Activated CD4-positive, alpha-beta T cell treated with anti-CD3 and anti-CD28 coated beads, Interleukin-2, amount 50 U/mL, for 1 hour (primary cell): Measurements from ENCODE around the gene PNLIPRP2.

Experiments
- DNase-seq: peaks from one replicate; pipeline ENCODE4 v3.0.0-alpha.2; 2020

PNLIPRP2 gene

DNA sequence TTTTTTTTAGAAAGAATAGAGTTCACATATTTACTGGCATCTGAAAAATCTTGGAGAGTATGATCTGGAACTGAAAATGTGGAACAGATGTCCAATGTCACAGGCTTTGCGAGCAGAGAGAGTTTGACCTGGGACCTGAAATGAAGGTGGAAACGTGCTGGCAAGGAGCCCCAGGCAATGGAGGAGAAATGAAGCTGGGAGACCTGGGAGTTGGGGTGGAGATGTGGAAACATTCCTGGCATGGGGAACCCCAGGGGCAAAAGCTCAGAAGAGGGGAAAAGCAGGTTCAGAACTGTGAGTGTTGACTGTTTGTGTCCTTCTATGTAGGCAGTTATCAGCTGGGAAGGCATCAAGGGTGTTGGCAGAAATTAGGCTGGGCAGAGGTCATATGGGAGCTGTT is 7.3 kb upstream of the PNLIPRP2 start:
- no peak for DNase-seq

DNA sequence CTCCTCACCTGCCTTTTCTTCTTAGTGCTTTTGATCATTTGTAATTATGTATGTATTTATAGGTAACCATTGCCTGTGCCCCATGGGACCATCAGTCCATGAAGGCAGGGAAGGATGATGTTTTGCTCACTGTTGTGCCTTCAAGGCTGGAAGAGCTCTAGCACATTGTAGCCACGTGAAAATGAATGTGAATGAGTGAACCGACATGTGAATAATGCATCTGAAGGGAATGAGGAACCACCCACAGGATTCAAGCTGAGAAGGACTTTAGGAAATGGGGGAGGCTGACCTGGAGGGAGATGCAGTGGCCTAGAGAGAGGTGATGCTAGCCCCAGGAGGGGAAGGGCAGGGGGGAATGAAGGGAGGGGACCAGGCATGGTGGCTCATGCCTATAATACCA is 6.0 kb upstream of the PNLIPRP2 start:
- no peak for DNase-seq

DNA sequence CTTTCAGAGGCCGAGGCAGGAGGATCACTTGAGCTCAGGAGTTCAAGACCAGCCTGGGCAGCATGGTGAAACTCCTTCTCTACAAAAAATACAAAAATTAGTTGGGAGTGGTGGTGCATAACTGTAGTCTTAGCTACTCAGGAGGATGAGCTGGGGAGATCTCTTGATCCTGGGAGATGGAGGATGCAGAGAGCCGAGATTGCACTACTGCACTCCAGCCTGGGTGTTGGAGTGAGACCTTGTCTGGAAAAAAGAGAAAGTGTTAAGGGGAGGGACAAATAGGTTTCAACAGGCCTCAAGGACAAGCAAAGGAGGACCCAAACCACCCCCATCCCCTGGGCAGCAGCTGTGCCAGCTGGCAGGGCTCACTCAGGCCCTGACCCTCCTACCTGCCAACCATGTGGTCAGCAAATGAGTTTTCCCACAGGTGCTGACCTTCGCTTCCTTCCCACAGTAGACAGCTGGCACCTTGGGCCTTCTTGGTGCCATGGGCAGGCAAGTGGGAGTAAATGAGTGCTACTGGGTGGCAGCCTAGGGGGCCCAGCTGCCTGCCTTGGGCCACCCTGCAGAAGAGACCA is 5.5 kb upstream of the PNLIPRP2 start:
- DNase-seq, result no peak

DNA sequence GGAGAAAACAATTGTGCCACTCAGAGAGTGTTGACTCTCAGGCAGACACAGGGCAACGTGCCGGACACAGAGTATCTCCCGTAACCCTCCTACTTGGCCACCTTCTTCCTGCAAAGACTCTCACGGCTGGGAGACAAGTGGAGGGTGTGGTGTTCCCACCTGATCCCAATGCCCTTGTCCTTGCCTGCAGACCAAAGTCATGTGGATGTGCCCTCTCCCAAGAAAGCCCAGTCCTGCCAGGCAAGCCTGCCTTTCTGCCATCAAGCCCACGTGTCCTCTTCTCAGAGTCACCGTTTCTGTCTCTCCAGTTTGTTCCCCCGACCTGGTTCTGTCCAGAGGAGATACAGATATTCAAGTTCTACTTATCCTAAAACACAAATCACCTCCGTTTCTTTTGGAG is 723 bp downstream of the PNLIPRP2 start:
- DNase-seq, result no peak

DNA sequence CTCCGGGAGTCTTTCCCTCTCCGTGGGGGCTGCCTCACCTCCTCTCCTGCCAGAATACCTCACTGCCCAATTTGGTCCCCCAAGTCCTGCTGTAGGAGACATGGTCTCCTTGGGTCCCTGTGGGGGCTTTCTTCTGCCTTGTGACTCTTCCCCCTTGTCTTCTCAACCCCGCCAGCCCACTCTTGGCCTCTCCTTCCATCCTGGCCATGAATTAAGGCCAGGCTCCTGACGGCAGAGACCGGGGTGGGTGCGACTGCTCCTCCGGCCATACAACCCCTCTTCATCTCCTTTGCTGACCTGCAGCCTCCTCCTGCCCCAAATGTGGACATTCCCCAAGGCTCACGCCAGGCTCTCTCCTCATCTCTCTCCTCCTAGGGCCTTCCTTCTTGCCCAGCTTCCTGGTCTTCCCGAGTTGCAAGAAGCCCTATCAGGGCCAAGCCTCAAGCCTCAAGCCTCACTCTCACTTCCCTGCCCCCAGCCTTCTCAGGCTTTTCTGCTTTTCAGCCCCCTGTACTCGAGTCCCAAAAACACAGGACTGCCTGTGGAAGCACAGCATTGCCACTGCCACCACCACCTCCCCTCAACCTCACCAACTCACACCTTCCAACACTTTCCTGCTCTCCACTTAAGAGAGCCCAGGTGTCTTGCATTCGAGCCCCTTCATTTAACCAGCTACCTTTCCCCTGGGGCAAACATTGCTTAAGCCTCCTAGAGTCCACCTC is 1.3 kb downstream of the PNLIPRP2 start:
- DNase-seq, result no peak

DNA sequence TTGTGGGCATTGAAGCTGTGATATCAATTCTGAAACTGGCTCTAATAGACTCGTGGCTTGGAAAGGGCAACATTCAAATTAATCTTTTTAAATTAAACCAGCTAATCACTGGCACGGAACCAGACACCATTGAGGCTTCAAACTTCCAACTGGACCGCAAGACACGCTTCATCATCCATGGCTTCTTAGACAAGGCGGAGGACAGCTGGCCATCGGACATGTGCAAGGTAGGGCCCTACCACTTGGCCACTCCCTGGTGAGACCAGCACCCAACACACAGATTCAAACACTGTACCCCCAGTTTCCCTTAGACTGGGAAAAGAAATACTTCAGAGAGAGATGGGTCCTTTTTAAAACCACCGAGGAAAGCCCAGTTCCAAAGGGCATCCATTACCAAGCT is 5.1 kb downstream of the PNLIPRP2 start:
- DNase-seq, result no peak

DNA sequence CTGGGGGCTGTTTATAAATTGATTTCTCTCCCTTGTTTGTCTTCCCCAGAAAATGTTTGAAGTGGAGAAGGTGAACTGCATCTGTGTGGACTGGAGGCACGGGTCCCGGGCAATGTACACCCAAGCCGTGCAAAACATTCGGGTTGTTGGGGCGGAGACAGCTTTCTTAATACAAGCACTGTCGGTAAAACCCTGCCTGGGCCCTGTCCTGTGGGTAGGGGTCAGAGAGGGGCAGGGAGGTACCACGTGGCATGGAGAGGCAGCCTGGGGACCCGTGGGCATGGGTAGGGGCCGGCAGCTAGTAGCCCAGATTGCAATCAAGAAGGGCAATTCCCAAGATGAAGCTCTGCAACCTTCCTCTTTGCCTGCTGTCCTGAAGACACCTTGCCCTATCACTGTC is 6.1 kb downstream of the PNLIPRP2 start:
- DNase-seq, result no peak

DNA sequence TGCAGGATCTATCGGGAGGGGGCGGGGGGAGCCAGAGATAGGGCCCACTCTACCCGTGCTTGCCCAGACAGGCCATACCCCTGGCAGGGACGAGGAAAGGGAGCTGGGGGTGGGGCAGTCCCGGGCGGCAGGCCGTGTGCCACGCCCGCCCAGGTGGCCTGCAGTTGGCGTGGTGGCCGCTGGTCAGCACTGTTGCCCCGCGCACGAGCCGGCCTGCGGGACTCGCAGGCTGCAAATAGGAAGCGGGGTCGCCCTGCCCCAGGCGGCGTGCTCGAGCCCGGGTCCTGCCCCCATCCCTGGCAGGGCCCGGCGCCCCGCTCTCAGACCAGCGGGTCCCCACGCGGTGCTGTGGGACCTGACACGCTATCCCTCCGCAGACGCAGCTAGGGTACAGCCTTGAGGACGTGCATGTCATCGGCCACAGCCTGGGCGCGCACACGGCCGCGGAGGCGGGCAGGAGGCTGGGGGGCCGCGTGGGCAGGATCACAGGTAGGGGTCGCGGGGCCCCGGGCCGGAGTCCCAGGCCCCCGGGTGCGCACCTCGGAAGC is 6.7 kb downstream of the PNLIPRP2 start:
- no peak for DNase-seq

DNA sequence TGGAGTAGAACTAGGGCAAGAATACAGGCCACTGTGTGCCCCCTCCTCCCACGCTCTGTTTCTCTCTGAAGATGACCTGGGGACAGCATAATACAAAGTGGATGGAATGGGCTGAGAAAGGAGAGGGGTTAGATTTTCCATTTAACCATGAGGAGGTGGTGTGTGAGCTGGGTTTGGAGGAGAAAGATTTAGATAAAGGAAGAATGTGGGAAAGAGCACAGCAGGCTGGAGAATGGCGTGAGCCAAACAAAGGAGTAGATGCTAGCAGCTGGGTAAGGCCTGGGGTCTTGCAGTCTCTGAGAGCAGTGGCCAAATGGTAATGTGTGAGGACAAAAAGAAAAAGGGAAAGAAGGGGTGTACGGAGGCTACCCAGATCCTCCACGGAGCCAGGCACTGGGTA is 8.6 kb downstream of the PNLIPRP2 start:
- DNase-seq, result no peak

DNA sequence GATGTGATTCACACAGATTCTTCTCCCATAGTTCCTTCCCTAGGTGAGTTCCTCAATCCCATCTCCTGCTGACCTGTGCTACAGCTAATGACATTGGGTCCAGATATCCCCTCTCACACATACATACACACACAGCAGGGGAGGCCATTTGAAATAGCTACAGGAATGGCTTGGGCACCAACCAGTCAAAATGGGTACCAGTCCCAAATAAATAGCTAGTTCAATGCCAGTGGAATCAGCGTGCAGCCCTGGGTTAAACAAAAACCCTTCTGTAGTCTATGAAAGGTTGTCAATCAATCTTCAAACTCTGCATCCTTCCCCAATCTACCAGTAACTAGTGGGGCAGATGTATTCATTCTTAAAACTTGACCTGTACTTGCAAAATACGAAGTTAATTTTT is 9.3 kb downstream of the PNLIPRP2 start:
- DNase-seq, result no peak

DNA sequence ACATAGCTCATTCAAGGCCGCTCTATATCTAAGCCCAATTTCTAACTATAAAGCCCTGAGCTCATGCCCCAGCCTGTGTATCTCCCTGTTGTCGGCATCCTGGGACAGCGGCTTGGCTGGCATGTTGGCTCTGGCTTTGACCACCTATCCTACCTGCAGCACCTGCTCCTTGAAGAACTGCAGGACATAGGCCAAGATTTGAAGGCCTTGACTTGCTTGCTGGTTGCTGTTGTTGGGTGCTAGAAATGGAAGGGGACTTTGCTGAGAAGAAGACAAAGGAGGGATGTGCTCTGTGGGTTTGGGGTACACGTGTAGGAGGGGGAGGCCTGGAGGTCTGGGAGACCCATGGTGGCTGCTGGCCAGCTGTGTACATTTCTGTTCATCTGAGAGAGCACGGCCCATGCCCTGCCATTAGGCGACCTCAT is 11.1 kb downstream of the PNLIPRP2 start:
- DNase-seq, result no peak

DNA sequence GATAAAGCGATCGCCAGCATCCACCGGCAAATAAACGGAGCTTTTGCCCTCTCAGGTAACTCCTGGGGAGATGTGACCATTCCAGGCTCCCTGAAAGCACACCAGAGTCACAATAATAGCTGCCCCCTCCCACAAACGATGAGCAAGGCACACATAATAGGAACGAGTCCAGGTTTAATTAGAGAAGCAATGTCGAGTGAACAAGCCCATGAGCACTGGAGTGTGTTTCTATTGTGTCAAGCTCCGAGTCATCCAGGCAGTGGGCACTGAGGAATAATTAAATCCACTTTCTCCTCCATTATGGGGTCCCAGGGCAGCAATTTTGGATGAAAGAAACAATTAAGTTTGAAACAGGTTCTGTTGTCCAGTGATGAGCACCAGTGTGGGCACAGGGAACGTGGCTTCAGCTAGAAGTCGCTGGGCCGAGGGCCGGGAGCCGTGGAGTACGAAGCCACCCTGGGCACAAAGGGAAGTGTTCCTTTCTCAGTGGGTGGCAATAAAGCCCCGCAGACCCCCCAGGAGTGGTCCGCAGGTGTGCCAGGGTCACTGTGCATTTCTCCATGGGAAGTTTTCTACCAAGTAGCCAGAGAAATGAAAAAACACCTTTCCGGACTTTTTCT is 12.0 kb downstream of the PNLIPRP2 start:
- DNase-seq, result no peak

DNA sequence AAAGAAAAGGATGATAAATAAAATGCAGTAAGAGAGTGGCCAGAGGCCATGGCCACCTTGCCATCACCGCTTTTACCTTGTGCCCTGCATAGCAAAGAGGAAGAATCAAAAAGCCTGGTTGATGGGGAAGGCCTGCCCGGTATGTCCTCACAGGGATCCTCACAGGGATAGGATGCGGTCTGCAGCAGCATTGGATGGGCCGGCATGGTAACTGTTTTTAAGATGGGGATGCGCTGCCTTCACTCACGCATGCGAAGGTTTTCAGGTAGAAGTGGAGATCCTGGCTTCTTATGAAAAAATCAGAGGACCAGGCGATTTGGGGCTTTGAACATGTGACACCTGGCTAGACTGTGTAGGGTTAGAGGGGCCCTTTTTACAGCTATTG is 12.5 kb downstream of the PNLIPRP2 start:
- no peak for DNase-seq

DNA sequence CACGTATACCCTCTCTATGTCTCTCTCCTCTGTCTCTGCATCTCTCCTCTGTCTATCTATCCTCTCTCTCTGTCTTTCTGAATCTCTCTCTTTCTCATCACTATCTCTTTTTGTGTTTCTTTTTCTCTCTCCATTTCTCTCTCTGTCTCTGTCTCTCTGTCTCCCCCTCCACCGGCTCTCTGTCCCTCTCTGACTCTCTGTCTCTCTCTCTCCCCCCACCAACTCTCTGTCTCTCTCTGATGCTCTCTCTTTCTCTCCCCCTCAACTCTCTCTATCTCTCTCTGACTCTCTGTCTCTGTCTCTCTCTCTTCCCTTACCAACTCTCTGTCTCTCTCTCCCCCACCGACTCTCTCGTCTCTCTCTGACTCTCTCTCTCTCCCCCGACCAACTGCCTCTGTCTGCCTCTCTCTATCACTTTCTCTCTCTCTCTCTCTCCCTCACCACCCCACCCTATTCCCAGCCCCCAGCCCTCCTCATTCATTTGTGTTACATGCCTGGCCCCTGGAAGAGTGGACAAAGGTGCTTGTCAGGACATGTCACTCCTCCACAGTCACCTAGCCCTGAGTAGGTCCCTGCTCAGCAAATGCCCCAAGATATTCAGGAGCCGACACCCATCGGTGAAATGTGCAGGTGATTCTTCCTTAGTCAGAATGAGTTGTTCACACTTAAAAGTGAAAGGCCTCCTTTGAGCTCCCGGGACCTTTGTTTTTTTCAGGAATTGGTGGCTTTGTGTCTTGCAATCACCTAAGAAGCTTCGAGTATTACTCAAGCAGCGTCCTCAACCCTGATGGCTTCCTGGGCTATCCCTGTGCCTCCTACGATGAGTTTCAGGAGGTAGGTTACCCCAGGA is 13.6 kb downstream of the PNLIPRP2 start:
- no peak for DNase-seq

DNA sequence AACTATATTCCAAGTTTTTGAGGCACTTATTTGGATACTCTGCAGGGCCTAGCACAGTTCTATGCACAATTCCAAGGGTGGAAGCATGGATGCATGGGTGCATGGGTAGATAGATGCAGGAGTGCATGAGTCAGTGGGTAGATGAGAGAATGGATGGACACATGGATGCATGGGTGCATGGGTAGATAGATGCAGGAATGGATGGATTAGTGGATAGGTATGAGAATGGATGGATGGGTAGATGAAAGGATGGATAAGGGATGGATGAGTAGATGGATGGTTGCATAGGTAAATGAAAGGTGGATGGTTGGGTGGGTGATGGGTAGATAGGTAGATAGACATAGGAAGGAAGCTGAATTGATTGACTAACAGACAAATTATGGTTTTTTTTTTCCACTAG is 15.6 kb downstream of the PNLIPRP2 start:
- DNase-seq, result no peak

DNA sequence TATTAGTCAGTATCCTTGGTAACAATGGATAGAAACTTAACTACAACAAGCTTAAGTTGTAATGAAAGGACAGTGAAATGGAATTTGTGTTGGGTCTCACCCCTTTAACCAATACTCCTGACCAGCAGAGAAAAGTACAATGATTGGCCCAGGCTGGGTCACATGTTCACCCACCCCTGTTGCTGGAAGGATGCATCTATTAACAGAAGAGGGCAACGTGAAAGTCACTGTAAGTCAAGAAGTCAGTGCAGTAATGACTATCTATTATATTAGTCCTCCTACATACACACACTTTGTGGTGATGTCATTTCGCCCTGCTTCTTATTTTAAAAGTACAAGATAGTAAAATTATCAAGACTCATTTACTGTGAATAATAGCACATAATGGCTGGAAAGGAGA is 16.2 kb downstream of the PNLIPRP2 start:
- no peak for DNase-seq

DNA sequence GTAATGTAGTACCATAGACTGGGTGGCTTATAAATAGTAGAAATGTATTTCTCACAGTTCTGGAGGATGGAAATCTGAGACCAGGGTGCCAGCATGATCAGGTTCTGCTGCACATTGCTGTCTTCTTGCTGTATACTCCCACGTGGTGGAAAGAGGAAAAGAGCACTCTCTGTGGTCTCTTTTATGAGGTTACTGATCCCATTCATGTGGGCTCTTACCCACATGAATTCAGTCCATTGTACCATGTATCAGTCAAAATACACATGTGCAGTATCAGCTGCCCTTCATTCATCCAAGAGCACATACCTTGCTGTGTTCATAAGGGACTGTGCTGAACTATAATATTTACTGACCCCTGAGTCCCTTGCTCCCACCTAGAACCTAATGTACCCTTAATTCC is 17.1 kb downstream of the PNLIPRP2 start:
- no peak for DNase-seq

DNA sequence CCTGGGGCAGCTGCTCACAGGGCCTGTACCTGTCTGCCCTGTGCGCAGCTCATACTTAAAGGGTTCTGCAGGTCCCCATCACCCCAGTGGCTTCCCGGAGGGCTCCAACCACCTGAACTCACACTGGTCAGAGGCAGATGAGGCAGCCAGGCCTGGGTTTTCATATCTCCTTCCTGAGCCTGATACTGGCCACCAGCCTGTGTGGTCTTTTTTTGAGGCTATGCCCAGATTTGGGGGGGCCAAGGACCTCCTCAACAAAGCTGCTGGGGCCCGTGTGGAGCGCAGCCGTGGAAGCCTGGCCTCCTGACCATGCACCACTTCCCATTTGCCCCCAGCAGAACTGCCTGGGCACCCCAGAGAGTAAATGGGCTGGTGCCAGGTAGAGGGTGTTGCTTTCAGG is 25.7 kb downstream of the PNLIPRP2 start:
- DNase-seq, result no peak

DNA sequence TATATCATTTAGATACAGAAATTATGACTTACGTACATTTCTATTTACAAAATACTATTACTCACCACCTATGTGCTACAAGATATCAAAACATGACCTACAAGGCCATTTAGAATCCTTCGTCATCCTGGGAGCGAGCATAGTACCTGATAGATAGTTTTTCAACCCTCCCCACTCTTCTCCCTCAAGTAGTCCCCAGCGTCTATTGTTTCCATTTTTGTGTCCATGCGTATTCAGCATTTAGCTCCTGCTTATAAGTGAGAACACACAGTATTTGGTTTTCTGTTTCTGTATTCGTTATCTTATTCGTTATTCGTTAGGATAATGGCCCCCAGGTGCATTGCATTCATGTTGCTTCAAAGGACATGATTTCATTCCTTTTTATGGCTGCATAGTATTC is 28.1 kb downstream of the PNLIPRP2 start:
- DNase-seq, result no peak

DNA sequence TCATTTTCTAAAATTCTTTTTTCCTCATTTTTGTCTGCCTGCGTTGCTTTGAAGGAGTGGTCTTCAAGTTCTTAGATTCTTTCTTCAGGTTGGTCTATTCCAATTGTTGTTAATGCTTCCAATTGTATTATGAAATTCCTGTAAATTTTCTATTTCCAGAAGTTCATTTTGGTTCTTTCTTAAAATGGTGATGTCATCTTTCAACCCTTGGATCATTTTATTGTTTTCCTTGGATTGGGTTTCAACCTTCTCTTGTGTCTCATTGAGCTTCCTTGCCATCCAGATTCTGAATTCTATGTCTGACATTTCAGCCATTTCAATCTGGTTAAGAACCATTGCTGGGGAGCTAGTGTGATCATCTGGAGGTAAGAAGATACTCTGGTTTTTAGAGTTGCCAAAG is 33.1 kb downstream of the PNLIPRP2 start:
- DNase-seq, result no peak

DNA sequence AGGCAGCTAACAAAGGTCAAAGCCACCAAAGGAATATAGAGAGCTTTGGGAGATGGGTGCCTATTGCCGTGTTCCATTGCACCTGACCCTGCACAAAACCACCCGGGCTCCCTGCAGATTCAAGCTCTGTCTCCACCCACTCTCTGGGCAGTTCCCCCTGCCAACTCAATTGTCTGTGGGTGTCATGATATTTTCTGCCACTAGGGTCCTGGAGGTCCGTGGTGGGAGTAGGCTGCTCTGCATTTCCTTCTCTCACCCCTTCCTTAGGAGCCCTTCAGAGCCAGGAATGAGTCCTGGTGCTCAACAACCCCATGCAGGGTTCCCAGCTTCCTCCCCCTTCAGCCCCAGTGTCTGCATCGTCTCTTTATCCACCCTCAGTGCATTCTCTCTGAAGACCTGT is 34.1 kb downstream of the PNLIPRP2 start:
- DNase-seq, result no peak

DNA sequence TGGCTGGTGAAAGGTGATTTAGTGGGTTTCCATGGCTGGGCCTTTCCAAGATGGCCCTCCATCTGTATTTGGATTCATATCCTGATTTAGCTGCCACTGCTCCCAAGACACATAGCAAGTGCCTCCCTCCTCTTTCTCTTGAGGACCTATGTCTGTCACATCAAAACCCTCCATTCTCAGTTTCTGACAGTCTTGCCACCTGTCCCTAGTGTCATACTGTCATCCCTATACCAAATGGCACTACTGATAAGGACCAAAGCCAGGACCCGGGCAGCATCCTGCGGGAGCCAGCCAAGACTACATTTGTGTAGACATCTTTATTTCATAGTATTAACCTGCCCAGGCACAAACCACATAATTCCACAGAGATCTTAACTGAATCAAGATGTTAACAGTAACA is 34.8 kb downstream of the PNLIPRP2 start:
- no peak for DNase-seq

DNA sequence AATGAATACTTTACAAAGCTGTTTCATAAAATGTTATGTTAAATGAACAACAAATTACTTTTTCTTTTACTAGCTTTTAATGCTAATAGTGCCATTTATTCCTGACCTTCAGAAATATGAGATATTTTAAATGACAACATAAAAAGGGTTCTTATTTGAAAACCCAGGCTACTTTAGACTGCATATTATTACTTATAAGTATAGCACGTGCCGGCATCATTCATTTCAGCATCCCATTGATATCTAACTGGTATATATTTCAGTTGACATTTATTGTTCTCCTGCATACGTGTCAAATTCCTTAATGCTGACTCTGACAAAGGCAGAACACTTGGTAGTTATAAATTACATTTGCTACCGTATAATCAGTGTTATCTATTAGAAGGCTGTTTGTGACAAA is 35.3 kb downstream of the PNLIPRP2 start:
- DNase-seq, result no peak
